ENCODE data around the gene ADH1C. TPM values are rescaled to one million over a fixed set of nuclear protein-coding genes. Genes with fewer than 3 reads are reported as not detected.

The ADH1C gene
- total and polyA plus RNA-seq, 4 experiments from 2014 or later = not detected

- ChIA-PET POLR2A (ENCODE audit: partially characterized antibody) (no interaction called here), CTCF (ENCODE audit: partially characterized antibody) (no interaction called here)
- peaks cover 5 to 17% (median 8%) of the 10 kb centered on the region in 8 donors for H3K9me3 Mint-ChIP-seq
- Histone ChIP-seq H3K27ac (ENCODE audit: low read depth, low read length) (no peak overlapping the region), H3K4me3 (ENCODE audit: low read length in 2 of 2) (no peak overlapping the region), H3K9me3 (ENCODE audit: control insufficient read depth in 1 of 2, low read length in 2 of 2) (no peaks in the 10 kb centered on the region), H3K27me3 (ENCODE audit: insufficient read depth, low read length) (no peaks in the 10 kb centered on the region), H3K36me3 (ENCODE audit: insufficient read depth, low read length) (no peaks in the 10 kb centered on the region), H3K4me1 (ENCODE audit: insufficient read depth, low read length) (no peaks in the 10 kb centered on the region)
- H3K36me3 Mint-ChIP-seq = no peaks in the 10 kb centered on the region
- no peaks in the 10 kb centered on the region for H3K4me1 Mint-ChIP-seq
- no peak overlapping the region for H3K27ac Mint-ChIP-seq
- no peak for DNase-seq
- intact Hi-C loops (cut with micrococcal nuclease) = no loop called here
- H3K27me3 Mint-ChIP-seq = no peaks in the 10 kb centered on the region
- no peak overlapping the region for H3K4me3 Mint-ChIP-seq
Observed at GRCh38 chr4:99301376-99302164, 51.0 kb downstream of the ADH1C start.

- Mint-ChIP-seq H3K4me3 (no peak overlapping the region), H3K36me3 (no peaks in the 10 kb centered on the region), H3K27ac (no peak overlapping the region), H3K9me3 (peaks cover 5 to 21% (median 8%) of the 10 kb centered on the region in 8 donors), H3K27me3 (no peaks in the 10 kb centered on the region), H3K4me1 (no peaks in the 10 kb centered on the region)
- no peaks in the 10 kb centered on the region for H3K4me1 ChIP-seq (ENCODE audit: insufficient read depth, low read length)
- ChIA-PET CTCF (ENCODE audit: partially characterized antibody) (no interaction called here), POLR2A (ENCODE audit: partially characterized antibody) (no interaction called here)
- no peak overlapping the region for H3K27ac ChIP-seq (ENCODE audit: low read depth, low read length)
- H3K9me3 ChIP-seq (ENCODE audit: control insufficient read depth in 1 of 2, low read length in 2 of 2) = no peaks in the 10 kb centered on the region
- intact Hi-C loops (cut with micrococcal nuclease) = no loop called here
- DNase-seq = no peak
- H3K27me3 ChIP-seq (ENCODE audit: insufficient read depth, low read length) = no peaks in the 10 kb centered on the region
- H3K36me3 ChIP-seq (ENCODE audit: insufficient read depth, low read length) = no peaks in the 10 kb centered on the region
- no peak overlapping the region for H3K4me3 ChIP-seq (ENCODE audit: low read length in 2 of 2)
Observed at GRCh38 chr4:99300934-99301333, 51.6 kb downstream of the ADH1C start.

DNA sequence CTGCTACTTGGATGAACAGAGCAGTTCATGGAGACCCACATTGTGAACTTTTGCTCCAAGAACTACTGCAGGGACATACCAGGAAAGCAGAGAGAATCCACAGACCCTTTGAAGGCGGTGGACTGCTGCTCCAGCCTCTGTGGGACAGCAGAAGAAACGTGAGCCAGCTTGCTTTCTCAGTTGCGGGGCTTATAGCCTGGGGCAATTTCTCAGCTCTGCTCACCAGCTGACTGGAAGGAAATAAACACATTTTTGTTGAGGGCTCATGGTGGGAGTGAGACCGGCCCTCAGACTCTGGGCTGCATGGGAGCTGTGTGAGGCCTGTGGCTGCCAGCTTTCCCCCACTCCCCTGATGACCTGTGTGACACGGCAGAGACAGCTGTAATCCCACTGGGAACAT, 59.2 kb downstream of the ADH1C start:
- ChIA-PET CTCF (ENCODE audit: partially characterized antibody) (no interaction called here), POLR2A (ENCODE audit: partially characterized antibody) (no interaction called here)
- no peak overlapping the region for H3K27ac ChIP-seq (ENCODE audit: low read depth, low read length)
- H3K27ac Mint-ChIP-seq = no peak overlapping the region
- no peak for DNase-seq
- intact Hi-C loops (cut with micrococcal nuclease) = no loop called here
- H3K27me3 ChIP-seq (ENCODE audit: insufficient read depth, low read length) = no peaks in the 10 kb centered on the region
- no peaks in the 10 kb centered on the region for H3K4me1 ChIP-seq (ENCODE audit: insufficient read depth, low read length)
- H3K4me3 ChIP-seq (ENCODE audit: low read length in 2 of 2) = no peak overlapping the region
- no peak overlapping the region for H3K4me3 Mint-ChIP-seq
- H3K9me3 Mint-ChIP-seq = peaks cover 6 to 28% (median 19%) of the 10 kb centered on the region in 8 donors
- H3K36me3 ChIP-seq (ENCODE audit: insufficient read depth, low read length) = no peaks in the 10 kb centered on the region
- peaks cover 5 to 7% of the 10 kb centered on the region in 2 donors for H3K27me3 Mint-ChIP-seq
- H3K9me3 ChIP-seq (ENCODE audit: control insufficient read depth in 1 of 2, low read length in 2 of 2) = no peaks in the 10 kb centered on the region
- H3K4me1 Mint-ChIP-seq = no peaks in the 10 kb centered on the region
- no peaks in the 10 kb centered on the region for H3K36me3 Mint-ChIP-seq

DNA sequence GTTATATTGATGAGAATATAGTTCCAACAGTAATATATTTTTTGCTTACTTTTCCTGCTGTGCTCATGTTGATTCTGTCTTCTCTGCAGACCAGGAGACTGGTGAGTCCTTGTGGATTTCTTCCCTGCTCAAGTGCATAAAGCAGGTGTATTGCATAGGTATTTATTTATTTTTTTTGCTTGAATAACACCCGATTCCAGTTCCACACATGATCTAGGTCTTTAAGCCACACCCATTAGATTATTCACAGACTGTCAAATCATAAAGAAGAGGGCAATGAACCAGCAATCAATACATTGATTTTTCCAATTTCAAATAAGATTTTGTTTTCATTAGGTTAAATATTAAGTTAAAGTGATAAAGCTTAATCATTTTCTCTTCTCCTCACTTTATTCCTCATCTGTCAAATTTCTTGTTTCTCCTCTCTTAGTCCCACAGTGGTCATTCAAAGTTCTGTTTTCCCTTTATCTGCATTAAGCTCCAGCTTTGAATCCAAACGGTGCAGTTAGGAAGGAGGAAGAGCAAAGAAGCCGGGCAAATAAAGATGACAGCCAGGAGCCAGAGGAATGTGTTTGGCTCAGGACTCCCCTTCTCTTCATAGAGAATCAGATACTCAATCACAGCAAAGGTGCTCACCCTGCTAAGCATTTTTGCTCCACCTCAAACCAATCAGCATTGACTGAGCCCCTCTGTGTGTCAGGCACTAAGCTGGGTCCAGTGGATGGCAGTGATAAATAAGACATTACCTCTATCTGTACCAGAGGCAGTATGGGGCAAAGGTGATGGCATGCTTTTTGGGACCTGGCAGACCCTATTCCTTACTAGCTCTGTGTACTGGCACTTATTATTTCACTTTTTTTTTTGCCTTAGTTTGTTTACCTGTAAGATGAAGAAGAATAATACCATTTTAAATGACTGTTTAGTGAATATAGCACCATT, 61.4 kb downstream of the ADH1C start, which contains the start of gene ADH1A:
Gene ADH1A, minus strand, starts transcription at position 138 of the 939 bp plus-strand sequence. Its CDS starts 71 bp downstream, at position 67.
- H3K4me3 ChIP-seq (ENCODE audit: low read length in 2 of 2) = no peak within 1 kb of the TSS
- no peaks in the 10 kb centered on the region for H3K27me3 ChIP-seq (ENCODE audit: insufficient read depth, low read length)
- DNase-seq = no peak
- Mint-ChIP-seq H3K36me3 (no peaks in the 10 kb centered on the region), H3K27ac (no peak within 1 kb of the TSS), H3K4me1 (no peaks in the 10 kb centered on the region), H3K27me3 (peaks cover 7 to 8% of the 10 kb centered on the region in 2 donors), H3K4me3 (no peak within 1 kb of the TSS), H3K9me3 (peaks cover 4 to 28% (median 13%) of the 10 kb centered on the region in 8 donors)
- ChIA-PET CTCF (ENCODE audit: partially characterized antibody) (no interaction called here), POLR2A (ENCODE audit: partially characterized antibody) (no interaction called here)
- no peaks in the 10 kb centered on the region for H3K36me3 ChIP-seq (ENCODE audit: insufficient read depth, low read length)
- H3K9me3 ChIP-seq (ENCODE audit: control insufficient read depth in 1 of 2, low read length in 2 of 2) = no peaks in the 10 kb centered on the region
- H3K27ac ChIP-seq (ENCODE audit: low read depth, low read length) = no peak within 1 kb of the TSS
- intact Hi-C loops (cut with micrococcal nuclease) = no loop called here
- H3K4me1 ChIP-seq (ENCODE audit: insufficient read depth, low read length) = no peaks in the 10 kb centered on the region

Other genes with a start within 250 kb of the ADH1C start
- gene ADH4, start 208.4 kb downstream of the ADH1C start, total RNA-seq = not detected
- not detected for gene ADH4, start 208.4 kb downstream of the ADH1C start, polyA plus RNA-seq
- not detected for gene ADH6, start 133.5 kb downstream of the ADH1C start, total RNA-seq
- not detected for gene ADH6, start 133.5 kb downstream of the ADH1C start, polyA plus RNA-seq
- gene ADH1A, start 61.8 kb downstream of the ADH1C start, total RNA-seq = not detected
- gene ADH1A, start 61.8 kb downstream of the ADH1C start, polyA plus RNA-seq = not detected
- not detected for gene ADH1B, start 31.3 kb downstream of the ADH1C start, total RNA-seq
- gene ADH1B, start 31.3 kb downstream of the ADH1C start, polyA plus RNA-seq = not detected
- gene ADH7, start 82.6 kb upstream of the ADH1C start, total RNA-seq = not detected
- not detected for gene ADH7, start 82.6 kb upstream of the ADH1C start, polyA plus RNA-seq
- not detected for gene C4orf17, start 158.3 kb upstream of the ADH1C start, total RNA-seq
- gene C4orf17, start 158.3 kb upstream of the ADH1C start, polyA plus RNA-seq = not detected
- 1 to 10 TPM; 5.4 to 5.7 TPM for gene TRMT10A, start 211.3 kb upstream of the ADH1C start, total RNA-seq
- gene TRMT10A, start 211.3 kb upstream of the ADH1C start, polyA plus RNA-seq = 1 to 10 TPM; 3.7 to 5.4 TPM
- under 1 TPM in 1 of 2 experiments, not detected in 1; 0.67 TPM for gene MTTP, start 222.1 kb upstream of the ADH1C start, total RNA-seq
- gene MTTP, start 222.1 kb upstream of the ADH1C start, polyA plus RNA-seq = not detected